ENCODE measurements around the gene SLC35E4. TPM values are rescaled to one million over a fixed set of nuclear protein-coding genes. Genes with fewer than 3 reads are reported as not detected.
A peak's percentile ranks its signal among the peaks of the same experiment; 100 is the strongest.

The SLC35E4 gene
- total RNA-seq, 4 donors from 2014 or later: 14.6 to 22.2 (median 18.6) TPM

GRCh38 chr22:30695351-30695851 is 59.8 kb downstream of the SLC35E4 start:
- DNase-seq (ENCODE audit: low spot score in 2 of 2): peak in 1 of 2 donors; percentile 87
- TF ChIP-seq POLR2A (IDR thresholded peaks at IDR 0.05) (no peak), CTCF (IDR thresholded peaks at IDR 0.05) (no peak)
- WGBS, 2 donors: 75 to 76% methylated on average over 12 to 14 of the region's 15 CpGs
- intact Hi-C loops (cut with DNase I; ENCODE audit: low total_unique reads): no loop called here
- H3K4me3 ChIP-seq (ENCODE audit: low read depth, poor library complexity, severe bottlenecking): no peak overlapping the region

- no peak overlapping the region for H3K4me3 ChIP-seq (ENCODE audit: low read depth, poor library complexity, severe bottlenecking)
- DNase-seq (ENCODE audit: low spot score in 2 of 2): no peak
- TF ChIP-seq POLR2A (IDR thresholded peaks at IDR 0.05): no peak
- TF ChIP-seq CTCF (IDR thresholded peaks at IDR 0.05): no peak
- WGBS, 2 donors: 84 to 86% methylated on average over 7 of the region's 7 CpGs
- intact Hi-C loops (cut with DNase I; ENCODE audit: low total_unique reads): no loop called here
Measured at GRCh38 chr22:30695871-30696655, 60.5 kb downstream of the SLC35E4 start.

Other genes with a start within 250 kb of the SLC35E4 start
- 1 to 10 TPM; 6.9 to 7.8 (median 7.3) TPM for gene RNF215, start 248.4 kb upstream of the SLC35E4 start, total RNA-seq
- 10 to 100 TPM in 2 of 4 donors, 1 to 10 TPM in 2; 3.6 to 18.8 (median 13.3) TPM for gene SEC14L2, start 238.8 kb upstream of the SLC35E4 start, total RNA-seq
- 10 to 100 TPM in 1 of 4 donors, 1 to 10 TPM in 3; 5.2 to 13.3 (median 8.7) TPM for gene MTFP1, start 210.0 kb upstream of the SLC35E4 start, total RNA-seq
- gene SEC14L3, start 163.8 kb upstream of the SLC35E4 start, total RNA-seq: under 1 TPM in 1 of 4 donors, not detected in 3; 0.25 TPM
- gene SEC14L4, start 130.1 kb upstream of the SLC35E4 start, total RNA-seq: 1 to 10 TPM in 2 of 4 donors, under 1 TPM in 1, not detected in 1; 0.08 to 2.6 (median 1.4) TPM
- gene SEC14L6, start 89.0 kb upstream of the SLC35E4 start, total RNA-seq: 10 to 100 TPM in 3 of 4 donors, 1 to 10 TPM in 1; 7.7 to 72.1 (median 45.0) TPM
- gene GAL3ST1, start 61.1 kb upstream of the SLC35E4 start, total RNA-seq: 1 to 10 TPM in 3 of 4 donors, under 1 TPM in 1; 0.61 to 6.4 (median 1.9) TPM
- 10 to 100 TPM; 43.1 to 55.6 (median 49.1) TPM for gene PES1, start 43.9 kb upstream of the SLC35E4 start, total RNA-seq
- gene TCN2, start 28.6 kb upstream of the SLC35E4 start, total RNA-seq: 10 to 100 TPM in 3 of 4 donors, 1 to 10 TPM in 1; 9.9 to 20.2 (median 14.8) TPM
- 10 to 100 TPM in 1 of 4 donors, 1 to 10 TPM in 3; 6.2 to 10.6 (median 8.2) TPM for gene DUSP18, start 32.1 kb downstream of the SLC35E4 start, total RNA-seq
- gene OSBP2, start 59.1 kb downstream of the SLC35E4 start, total RNA-seq: 10 to 100 TPM in 2 of 4 donors, 1 to 10 TPM in 2; 7.2 to 13.3 (median 10.0) TPM